Measurements from ENCODE around the gene SLC35C1.

Gene SLC35C1

GRCh38 chr11:45804761-45805304 is at the start of gene SLC35C1:
SLC35C1 (plus strand) TSS chr11:45805149; CDS start chr11:45805802, 653 bp downstream.
- DNase-seq (ENCODE audit: low read depth, low spot score): peak; percentile 91

DNA sequence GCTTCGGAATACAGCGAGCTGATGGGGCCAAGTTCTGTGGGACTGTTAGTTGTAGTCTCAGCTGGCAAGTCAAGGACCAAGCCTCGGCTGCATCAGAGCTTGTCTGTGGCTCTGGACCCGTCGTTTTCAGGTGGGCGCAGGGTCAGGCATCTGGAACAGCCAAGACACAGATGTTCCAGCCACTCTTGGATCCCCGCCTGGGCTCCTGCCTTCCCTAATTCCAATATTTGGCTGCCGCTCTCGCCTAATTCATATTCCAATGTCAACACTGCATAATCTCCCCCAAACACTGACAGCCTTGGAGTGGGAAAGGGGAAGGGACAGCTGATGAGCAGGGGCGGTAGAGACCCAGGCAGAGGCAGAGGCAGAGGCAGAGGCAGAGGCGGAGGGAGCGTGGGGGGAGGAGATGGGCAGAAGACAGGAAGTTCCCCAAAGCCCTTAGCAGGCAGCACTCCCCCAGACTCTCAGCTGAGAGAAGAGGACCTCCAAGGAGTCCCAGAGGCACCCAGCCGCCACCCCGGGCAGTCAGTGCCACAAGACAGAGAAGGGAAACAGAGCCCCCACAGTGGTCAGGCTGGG is 49.6 kb upstream of the SLC35C1 start:
- no peak for DNase-seq (ENCODE audit: low read depth, low spot score)

GRCh38 chr11:45756384-45757010 is 48.5 kb upstream of the SLC35C1 start:
- DNase-seq (ENCODE audit: low read depth, low spot score): no peak

DNA sequence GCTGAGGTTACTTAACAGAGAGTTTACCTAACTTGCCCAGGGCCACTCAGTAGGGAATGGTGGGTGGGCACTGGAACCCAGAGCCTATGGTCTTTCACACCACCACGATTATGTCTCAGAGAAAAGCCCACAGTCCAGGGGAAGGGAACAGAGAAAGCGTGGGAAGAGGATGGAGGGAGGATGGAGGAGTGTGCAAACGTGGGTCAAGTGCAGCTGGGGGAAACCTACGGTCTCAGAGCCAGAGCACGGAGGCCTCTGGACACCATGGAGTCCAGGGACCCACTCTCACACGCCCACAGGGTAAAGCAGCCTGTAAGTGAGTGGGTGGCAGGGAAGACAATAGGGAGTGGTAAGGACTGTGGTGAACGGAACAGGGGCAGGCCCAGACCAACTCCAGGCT is 47.3 kb upstream of the SLC35C1 start:
- no peak for DNase-seq (ENCODE audit: low read depth, low spot score)

- no peak for DNase-seq (ENCODE audit: low read depth, low spot score)
These were observed 43.3 kb upstream of the SLC35C1 start for GRCh38 chr11:45761659-45762058.

- no peak for DNase-seq (ENCODE audit: low read depth, low spot score)
These were observed 39.8 kb upstream of the SLC35C1 start for GRCh38 chr11:45765107-45765668.

- DNase-seq (ENCODE audit: low read depth, low spot score): no peak
These were observed 39.1 kb upstream of the SLC35C1 start for GRCh38 chr11:45765836-45766235.

DNA sequence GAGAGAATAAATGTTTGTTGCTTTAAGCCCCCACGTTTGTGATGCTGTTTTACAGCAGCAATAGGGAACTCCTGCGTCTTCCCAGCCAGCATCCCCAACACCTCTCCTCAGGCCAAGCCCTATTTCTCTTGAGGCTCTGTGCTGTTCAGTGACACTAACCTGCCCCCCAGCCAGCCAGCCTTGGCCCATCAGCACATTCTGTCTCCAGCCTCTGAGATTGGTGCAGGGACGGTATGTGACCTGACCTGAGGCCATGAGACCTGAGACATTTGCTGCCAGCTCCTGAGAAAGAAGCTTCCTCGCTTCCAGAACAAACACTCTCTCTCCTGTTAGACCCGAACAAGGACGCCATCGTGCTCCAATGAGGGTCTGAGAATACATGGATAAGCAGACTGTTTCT is 38.5 kb upstream of the SLC35C1 start:
- DNase-seq (ENCODE audit: low read depth, low spot score): no peak

GRCh38 chr11:45768486-45768885 is 36.5 kb upstream of the SLC35C1 start:
- no peak for DNase-seq (ENCODE audit: low read depth, low spot score)

- DNase-seq (ENCODE audit: low read depth, low spot score): no peak
These were observed 35.0 kb upstream of the SLC35C1 start for GRCh38 chr11:45769960-45770359.

GRCh38 chr11:45771193-45771565 is 33.8 kb upstream of the SLC35C1 start:
- DNase-seq (ENCODE audit: low read depth, low spot score): peak; percentile 51

DNA sequence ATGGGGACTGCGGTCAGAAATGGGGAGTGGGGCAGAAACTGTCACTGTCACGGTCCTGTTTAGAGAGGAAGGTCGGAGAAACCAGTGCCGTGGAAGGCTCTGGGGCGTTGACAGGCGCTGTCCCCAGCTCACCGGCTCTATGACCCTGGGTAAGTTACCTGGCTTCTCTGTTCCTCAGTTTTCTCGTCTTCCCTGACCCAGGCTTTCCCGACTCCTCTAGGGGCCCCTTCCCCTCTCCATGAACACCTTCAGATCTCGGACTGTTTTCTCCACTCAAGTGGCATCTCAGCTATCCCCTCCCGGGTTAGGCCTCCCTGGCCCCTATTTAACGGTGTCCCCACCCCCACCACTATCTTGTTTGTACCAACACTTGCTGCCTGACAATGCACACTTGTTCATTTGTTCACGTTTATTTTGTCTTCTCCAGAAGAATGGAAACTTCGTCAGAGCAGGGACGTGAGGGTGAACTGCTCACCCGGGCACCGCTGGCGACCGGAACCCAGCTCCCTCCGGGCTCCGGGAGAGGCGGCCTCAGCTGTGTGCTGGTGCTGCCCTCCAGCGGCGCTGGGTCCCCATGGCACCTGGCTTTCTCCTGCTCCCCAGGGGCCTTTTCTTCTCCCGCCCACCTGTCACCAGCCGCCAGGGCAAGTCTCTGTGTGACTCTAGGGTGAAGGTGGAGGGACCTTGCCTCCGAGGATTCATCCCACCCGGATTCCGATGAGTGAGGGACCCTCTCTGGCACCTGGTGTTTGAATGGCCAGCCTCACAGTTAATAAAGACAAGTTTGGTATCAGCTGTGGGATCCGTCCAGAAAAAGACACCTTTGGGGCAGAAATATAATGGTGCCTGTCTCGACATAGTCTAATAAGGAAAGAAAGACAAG is 33.1 kb upstream of the SLC35C1 start:
- DNase-seq (ENCODE audit: low read depth, low spot score): peak; percentile 67

DNA sequence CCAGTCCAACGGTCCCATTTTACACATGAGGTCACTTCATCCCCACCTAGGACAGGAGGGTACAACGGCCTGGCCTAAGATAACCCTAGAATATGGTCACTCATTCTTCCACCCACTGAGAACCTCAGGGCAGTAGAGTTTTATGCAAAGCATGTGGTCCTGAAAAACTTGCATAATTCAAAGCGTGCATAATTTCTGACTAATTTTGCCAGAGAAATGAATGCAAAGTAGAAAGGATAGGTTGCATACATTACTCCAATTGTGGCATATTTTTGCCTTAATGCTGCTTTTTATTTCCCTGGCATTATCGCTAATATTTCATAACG is 32.5 kb upstream of the SLC35C1 start:
- DNase-seq (ENCODE audit: low read depth, low spot score): no peak

DNA sequence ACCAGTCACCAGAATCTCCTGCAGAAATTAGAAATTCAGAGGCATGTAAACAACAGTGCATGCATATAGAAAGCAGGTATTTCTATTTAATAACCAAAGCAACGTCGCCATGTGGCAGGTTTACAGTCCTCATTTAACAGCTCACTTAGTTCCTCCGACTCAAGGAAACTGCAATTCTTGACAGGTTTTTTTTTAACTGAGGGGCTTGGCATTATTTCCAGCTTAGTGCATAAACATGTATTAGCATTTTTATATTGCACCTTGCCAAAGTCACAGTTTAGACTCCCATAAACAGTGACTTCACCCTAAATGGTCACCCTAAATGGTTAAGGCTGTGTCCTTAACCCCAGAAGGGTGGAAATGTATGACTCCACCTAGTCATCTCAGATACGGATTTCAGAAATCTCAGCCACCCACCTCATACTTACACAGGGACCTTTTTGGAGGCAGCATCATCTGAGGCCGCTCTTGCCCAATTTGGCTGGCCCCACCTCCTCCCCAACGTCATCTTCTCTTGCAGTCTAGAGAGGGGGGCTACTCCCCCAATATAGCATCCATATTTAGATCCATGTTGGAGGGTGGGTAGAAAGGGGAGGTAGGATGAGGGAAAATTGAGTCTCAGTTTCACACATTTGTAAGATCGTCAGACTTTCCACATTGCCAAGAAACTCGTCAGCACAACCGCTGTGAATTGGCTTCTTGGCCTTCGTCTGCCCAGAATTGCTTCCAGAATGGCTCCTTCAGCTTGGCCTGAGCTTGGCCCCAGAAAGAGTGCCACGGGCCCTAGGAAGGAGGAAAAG is 31.8 kb upstream of the SLC35C1 start:
- DNase-seq (ENCODE audit: low read depth, low spot score): no peak

- no peak for DNase-seq (ENCODE audit: low read depth, low spot score)
These were observed 30.9 kb upstream of the SLC35C1 start for GRCh38 chr11:45773786-45774655.

DNA sequence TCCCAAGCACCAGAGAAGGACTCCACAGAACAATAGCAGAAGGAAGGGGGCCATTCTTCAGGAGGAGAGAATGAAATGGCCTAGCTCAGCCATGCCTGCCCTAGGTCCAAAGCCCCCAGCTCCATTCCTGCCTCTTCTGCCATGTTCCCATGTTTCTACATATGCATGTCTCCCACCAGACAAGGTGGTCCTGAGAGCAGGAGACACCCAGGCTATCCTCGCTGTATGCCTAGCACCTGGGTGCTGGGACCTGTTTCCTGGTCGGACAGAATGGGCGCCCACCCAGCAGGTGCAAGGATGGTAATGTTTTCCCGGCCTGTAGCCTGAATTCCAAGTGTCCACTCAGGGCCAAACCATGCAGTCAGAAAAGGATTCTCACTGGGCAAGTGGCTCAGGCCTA is 30.2 kb upstream of the SLC35C1 start:
- DNase-seq (ENCODE audit: low read depth, low spot score): no peak

DNA sequence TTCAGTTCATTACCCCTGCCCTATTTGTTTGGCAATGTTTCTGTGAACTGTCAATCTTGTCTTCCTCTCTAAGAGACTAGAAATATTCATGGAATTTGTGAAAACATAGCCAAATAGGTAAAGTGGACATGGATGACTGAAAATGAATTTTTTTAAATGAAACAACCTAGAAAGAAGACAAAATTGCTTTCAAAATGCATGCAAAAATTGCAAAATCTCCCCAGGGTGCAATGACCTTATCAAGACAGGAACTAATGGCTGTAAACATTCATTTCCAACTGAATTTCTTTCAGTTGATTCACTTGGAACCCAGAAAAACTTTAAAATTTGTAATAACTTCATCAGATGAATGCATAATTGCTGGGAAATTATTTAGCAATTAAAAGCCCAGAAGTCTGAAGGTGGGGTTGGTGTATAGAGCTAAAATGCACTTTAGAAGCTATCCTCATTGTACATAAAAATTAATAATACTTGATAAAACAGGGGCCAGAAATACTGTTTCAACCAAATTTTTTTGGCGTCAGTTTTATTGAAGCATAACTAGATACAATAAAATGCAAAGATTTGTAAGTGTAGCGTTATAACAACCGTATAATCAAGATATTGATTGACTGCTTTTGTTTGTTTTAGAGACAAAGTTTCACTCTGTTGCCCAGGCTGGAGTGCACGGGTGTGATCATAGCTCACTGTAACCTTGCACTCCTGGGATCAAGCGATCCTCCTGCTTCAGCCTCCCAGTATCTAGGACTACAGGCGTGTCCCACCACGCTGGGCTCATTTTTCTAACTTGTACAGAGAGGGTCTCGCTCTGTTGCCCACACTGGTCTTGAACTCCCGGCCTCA is 27.6 kb upstream of the SLC35C1 start:
- no peak for DNase-seq (ENCODE audit: low read depth, low spot score)

DNA sequence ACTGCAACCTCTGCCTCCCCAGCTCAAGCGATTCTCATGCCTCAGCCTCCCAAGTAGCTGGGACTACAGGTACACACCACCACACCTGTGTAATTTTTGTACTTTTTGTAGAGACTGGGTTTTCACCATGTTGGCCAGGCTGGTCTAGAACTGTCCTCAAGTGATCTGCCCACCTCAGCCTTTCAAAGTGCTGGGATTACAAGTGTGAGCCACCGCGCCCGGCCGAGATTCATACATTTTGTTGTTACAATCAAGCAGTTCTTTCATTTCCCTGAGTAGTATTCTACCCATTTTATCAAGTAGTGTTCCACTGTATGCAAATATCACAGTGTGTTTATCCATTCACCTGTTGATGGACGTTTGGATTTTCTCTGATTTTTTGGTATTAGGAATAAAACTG is 26.6 kb upstream of the SLC35C1 start:
- DNase-seq (ENCODE audit: low read depth, low spot score): no peak

GRCh38 chr11:45779602-45780001 is 25.3 kb upstream of the SLC35C1 start:
- no peak for DNase-seq (ENCODE audit: low read depth, low spot score)

- no peak for DNase-seq (ENCODE audit: low read depth, low spot score)
These were observed 18.7 kb upstream of the SLC35C1 start for GRCh38 chr11:45786272-45786671.
